ENCODE measurements around the gene ERO1B.

The ERO1B gene

DNA sequence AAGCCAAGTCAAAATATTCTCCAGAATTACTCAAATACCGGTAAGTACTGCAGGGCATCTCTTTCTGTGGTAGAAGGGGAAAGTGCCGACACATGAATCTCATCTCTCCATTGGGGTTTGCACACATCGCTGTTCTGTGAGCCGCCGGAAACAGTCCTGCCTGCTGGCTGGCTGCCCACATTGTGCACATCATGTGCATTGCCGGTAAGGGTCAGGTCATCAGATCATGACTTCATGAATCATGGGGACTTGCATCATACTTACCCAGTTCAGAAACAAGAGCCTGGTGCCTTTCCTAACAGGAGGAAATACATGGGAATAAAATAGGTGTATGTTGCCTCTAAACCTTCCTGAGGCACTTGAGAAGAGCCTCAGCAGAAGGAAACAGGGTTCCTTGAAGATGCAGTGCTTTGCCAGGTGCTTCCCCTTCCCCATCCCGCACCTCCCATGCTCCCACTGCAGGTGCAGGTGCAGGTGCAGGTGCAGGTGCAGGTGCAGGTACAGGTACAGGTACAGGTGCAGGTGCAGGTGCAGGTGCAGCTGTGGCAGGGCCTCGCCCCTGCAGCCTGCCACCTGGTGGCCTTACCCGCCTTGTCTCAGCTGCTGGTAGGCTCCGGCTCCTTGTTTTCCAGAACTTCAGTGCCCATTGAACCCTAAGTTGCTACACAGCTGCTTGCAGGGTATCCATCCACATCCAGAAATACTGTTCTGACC is 112.9 kb downstream of the ERO1B start:
- Histone ChIP-seq H3K4me3 (replicated peaks; ENCODE audit: insufficient read depth, low read length) (no peak overlapping the region), H3K27ac (replicated peaks) (no peak overlapping the region), H3K27me3 (ENCODE audit: insufficient read depth, poor library complexity, severe bottlenecking) (no peaks in the 10 kb centered on the region)
- TF ChIP-seq, protein P1, sequence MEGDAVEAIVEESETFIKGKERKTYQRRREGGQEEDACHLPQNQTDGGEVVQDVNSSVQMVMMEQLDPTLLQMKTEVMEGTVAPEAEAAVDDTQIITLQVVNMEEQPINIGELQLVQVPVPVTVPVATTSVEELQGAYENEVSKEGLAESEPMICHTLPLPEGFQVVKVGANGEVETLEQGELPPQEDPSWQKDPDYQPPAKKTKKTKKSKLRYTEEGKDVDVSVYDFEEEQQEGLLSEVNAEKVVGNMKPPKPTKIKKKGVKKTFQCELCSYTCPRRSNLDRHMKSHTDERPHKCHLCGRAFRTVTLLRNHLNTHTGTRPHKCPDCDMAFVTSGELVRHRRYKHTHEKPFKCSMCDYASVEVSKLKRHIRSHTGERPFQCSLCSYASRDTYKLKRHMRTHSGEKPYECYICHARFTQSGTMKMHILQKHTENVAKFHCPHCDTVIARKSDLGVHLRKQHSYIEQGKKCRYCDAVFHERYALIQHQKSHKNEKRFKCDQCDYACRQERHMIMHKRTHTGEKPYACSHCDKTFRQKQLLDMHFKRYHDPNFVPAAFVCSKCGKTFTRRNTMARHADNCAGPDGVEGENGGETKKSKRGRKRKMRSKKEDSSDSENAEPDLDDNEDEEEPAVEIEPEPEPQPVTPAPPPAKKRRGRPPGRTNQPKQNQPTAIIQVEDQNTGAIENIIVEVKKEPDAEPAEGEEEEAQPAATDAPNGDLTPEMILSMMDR (IDR thresholded peaks at IDR 0.05; ENCODE audit: insufficient read depth, low read length) = no peak
- TF ChIP-seq SPI1 (IDR thresholded peaks at IDR 0.05; ENCODE audit: borderline replicate concordance, low read depth) (no peak), GABPA (IDR thresholded peaks at IDR 0.05; ENCODE audit: low read depth) (no peak), POLR2AphosphoS5 (IDR thresholded peaks at IDR 0.05; ENCODE audit: low read depth) (no peak)
- TF ChIP-seq, protein P2, sequence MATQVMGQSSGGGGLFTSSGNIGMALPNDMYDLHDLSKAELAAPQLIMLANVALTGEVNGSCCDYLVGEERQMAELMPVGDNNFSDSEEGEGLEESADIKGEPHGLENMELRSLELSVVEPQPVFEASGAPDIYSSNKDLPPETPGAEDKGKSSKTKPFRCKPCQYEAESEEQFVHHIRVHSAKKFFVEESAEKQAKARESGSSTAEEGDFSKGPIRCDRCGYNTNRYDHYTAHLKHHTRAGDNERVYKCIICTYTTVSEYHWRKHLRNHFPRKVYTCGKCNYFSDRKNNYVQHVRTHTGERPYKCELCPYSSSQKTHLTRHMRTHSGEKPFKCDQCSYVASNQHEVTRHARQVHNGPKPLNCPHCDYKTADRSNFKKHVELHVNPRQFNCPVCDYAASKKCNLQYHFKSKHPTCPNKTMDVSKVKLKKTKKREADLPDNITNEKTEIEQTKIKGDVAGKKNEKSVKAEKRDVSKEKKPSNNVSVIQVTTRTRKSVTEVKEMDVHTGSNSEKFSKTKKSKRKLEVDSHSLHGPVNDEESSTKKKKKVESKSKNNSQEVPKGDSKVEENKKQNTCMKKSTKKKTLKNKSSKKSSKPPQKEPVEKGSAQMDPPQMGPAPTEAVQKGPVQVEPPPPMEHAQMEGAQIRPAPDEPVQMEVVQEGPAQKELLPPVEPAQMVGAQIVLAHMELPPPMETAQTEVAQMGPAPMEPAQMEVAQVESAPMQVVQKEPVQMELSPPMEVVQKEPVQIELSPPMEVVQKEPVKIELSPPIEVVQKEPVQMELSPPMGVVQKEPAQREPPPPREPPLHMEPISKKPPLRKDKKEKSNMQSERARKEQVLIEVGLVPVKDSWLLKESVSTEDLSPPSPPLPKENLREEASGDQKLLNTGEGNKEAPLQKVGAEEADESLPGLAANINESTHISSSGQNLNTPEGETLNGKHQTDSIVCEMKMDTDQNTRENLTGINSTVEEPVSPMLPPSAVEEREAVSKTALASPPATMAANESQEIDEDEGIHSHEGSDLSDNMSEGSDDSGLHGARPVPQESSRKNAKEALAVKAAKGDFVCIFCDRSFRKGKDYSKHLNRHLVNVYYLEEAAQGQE (IDR thresholded peaks at IDR 0.05; ENCODE audit: insufficient replicate concordance, low read depth) = no peak
- no peak for DNase-seq (ENCODE audit: low read depth in 1 of 2, low spot score in 1 of 2)

DNA sequence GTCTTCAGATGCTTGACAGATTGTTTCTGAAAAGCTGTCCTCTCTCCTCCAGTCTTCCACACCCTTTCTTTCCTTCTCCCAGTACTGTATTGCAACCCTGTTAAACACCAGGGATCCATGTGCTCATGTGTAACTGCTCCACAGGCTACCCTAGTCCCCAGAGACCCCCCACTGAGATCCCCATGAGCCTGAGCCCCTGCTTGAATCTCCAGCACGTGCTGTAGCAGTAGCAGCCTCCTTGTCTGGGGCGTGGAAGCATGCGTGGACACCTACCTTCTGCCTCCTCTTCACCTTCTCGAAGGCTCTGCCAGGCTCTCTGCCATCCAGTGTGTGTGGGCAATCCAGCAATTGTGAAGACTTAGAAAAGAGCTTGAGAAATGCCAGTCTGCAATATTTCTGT is 114.2 kb downstream of the ERO1B start:
- TF ChIP-seq, protein P2 (IDR thresholded peaks at IDR 0.05; ENCODE audit: insufficient replicate concordance, low read depth) = no peak
- TF ChIP-seq GABPA (IDR thresholded peaks at IDR 0.05; ENCODE audit: low read depth) (no peak), POLR2AphosphoS5 (IDR thresholded peaks at IDR 0.05; ENCODE audit: low read depth) (no peak), SPI1 (IDR thresholded peaks at IDR 0.05; ENCODE audit: borderline replicate concordance, low read depth) (no peak)
- TF ChIP-seq, protein P1 (IDR thresholded peaks at IDR 0.05; ENCODE audit: insufficient read depth, low read length) = no peak
- Histone ChIP-seq H3K27me3 (ENCODE audit: insufficient read depth, poor library complexity, severe bottlenecking) (no peaks in the 10 kb centered on the region), H3K27ac (replicated peaks) (no peak overlapping the region), H3K4me3 (replicated peaks; ENCODE audit: insufficient read depth, low read length) (no peak overlapping the region)
- DNase-seq (ENCODE audit: low read depth in 1 of 2, low spot score in 1 of 2) = no peak

DNA sequence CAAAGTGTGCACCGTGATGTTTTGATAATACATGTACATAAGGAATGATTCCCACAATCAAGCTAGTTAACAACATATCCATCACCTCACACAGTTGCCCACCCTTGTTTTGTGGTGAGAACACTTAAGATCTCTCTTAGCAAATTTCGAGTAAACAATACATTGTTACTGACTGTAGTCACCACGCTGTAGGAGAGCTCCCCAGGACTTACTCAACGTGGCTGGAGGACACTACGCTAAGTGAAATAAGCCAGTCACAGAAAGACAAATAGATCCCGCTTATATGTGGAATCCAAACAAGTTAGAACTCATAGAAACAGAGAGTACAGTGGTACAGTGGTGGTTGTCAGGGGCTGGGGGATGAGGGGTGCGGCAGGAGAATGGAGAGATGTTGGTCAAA is 114.6 kb downstream of the ERO1B start:
- DNase-seq (ENCODE audit: low read depth in 1 of 2, low spot score in 1 of 2) = no peak
- TF ChIP-seq, protein P2 (IDR thresholded peaks at IDR 0.05; ENCODE audit: insufficient replicate concordance, low read depth) = no peak
- TF ChIP-seq, protein P1 (IDR thresholded peaks at IDR 0.05; ENCODE audit: insufficient read depth, low read length) = no peak
- TF ChIP-seq GABPA (IDR thresholded peaks at IDR 0.05; ENCODE audit: low read depth) = no peak
- H3K27me3 ChIP-seq (ENCODE audit: insufficient read depth, poor library complexity, severe bottlenecking) = no peaks in the 10 kb centered on the region
- H3K27ac ChIP-seq (replicated peaks) = no peak overlapping the region
- H3K4me3 ChIP-seq (replicated peaks; ENCODE audit: insufficient read depth, low read length) = no peak overlapping the region
